K562 (cell line): ENCODE data around the gene EZH2. TPM values are rescaled to one million over a fixed set of nuclear protein-coding genes. Genes with fewer than 3 reads are reported as not detected.
A peak's percentile ranks its signal among the peaks of the same experiment; 100 is the strongest.

Experiments
- ATAC-seq: fragments of 200-7000 bp; cut with Tn5 transposase; 3 replicates; pipeline ENCODE4 v1.9.1; 2020; ENCODE audit warnings: moderate library complexity
- BruUV-seq: library from RNA; stranded (reverse); fragments of 400-500 nt; replicated peaks from 2 replicates; lab custom pipeline; 2021; lab: Mats Ljungman, UMichigan
- CTCF ChIA-PET: fragments of 300-600 bp; formaldehyde crosslinking; extraction: SDS; loops from one replicate; lab custom pipeline; 2021; ENCODE audit warnings: low intra/inter-chr PET ratio; lab: Yijun Ruan, JAX
- POLR2A ChIA-PET: fragments of 300-600, 350-650 bp; sonication (Branson Sonifier 250); formaldehyde crosslinking; extraction: SDS; loops from one replicate; lab custom pipeline; 2021; ENCODE audit warnings: antibody characterized with exemption, inconsistent platforms; lab: Yijun Ruan, JAX
- DNase-seq, 4 experiments: peaks; one replicate each; pipeline versions ENCODE4 v3.0.0 to v3.0.0-alpha.2; 2011 to 2018; ENCODE audit warnings: low spot score in 3 of 4, mixed read lengths in 3 of 4; ENCODE audit errors: extremely low read depth in 1 of 4
- FAIRE-seq: peaks from 2 replicates; lab custom pipeline; 2011; peaks lifted over from hg19 to GRCh38; lab: Jason Lieb, UNC
- H2AFZ ChIP-seq: 2 replicates; pipeline ENCODE4 v1.6.0; 2011; ENCODE audit warnings: low read depth, low read length, control low read depth, inconsistent platforms
- H3K27ac ChIP-seq: fragments of 200-600 bp; 3 replicates; pipeline ENCODE4 v1.8.0; 2011; ENCODE audit warnings: low read depth, mild to moderate bottlenecking, control low read depth, inconsistent platforms, low read length, moderate library complexity, mixed read lengths; ENCODE audit errors: extremely low read depth
- H3K27me3 ChIP-seq, 2 experiments: fragments of 300-600 bp in 1 of 2; 2 replicates in 1 of 2; 3 replicates in 1 of 2; pipeline versions ENCODE4 v1.6.0 to v1.8.0; 2011; ENCODE audit warnings: inconsistent platforms in 2 of 2, low read length in 2 of 2, mild to moderate bottlenecking in 1 of 2, mixed read lengths in 1 of 2, moderate library complexity in 1 of 2; ENCODE audit not compliant: control insufficient read depth in 2 of 2, insufficient read depth in 2 of 2
- H3K36me3 ChIP-seq: fragments of 300-600 bp; 3 replicates; pipeline ENCODE4 v1.8.0; 2011; ENCODE audit warnings: mild to moderate bottlenecking, low read length, inconsistent platforms; ENCODE audit not compliant: control insufficient read depth, insufficient read depth
- H3K4me1 ChIP-seq, 2 experiments: fragments of 200-600 bp in 1 of 2; replicated peaks in 1 of 2; 2 replicates in 1 of 2; 3 replicates in 1 of 2; pipeline versions ENCODE4 v1.5.1 to v1.8.0; 2011; ENCODE audit warnings: inconsistent platforms in 2 of 2, low read length in 2 of 2, mild to moderate bottlenecking in 1 of 2, mixed read lengths in 1 of 2, moderate library complexity in 1 of 2; ENCODE audit not compliant: control insufficient read depth in 2 of 2, insufficient read depth in 2 of 2
- H3K4me2 ChIP-seq: 2 replicates; pipeline ENCODE4 v1.6.1; 2011; ENCODE audit warnings: low read length, control low read depth, inconsistent platforms, mixed read lengths; ENCODE audit not compliant: insufficient read depth
- H3K4me3 ChIP-seq: fragments of 200-600 bp; sonication (generic), shearing (Covaris generic); 2 replicates; pipeline ENCODE4 v1.5.1; 2016; ENCODE audit warnings: control low read depth, inconsistent platforms
- H3K79me2 ChIP-seq: fragments of 200-600 bp; 3 replicates; pipeline ENCODE4 v1.8.0; 2011; ENCODE audit warnings: low read length, inconsistent platforms; ENCODE audit not compliant: control insufficient read depth, insufficient read depth
- H3K9ac ChIP-seq, 2 experiments: 2 replicates each; pipeline versions ENCODE4 v1.6.0 to v1.6.1; 2011; ENCODE audit warnings: low read depth in 2 of 2, low read length in 2 of 2, control low read depth in 1 of 2, inconsistent platforms in 1 of 2, mild to moderate bottlenecking in 1 of 2, mixed read lengths in 1 of 2; ENCODE audit not compliant: insufficient read depth in 1 of 2
- H3K9me1 ChIP-seq: one replicate; pipeline ENCODE4 v1.6.0; 2011; ENCODE audit warnings: inconsistent platforms, mild to moderate bottlenecking, low read length, moderate library complexity; ENCODE audit not compliant: control insufficient read depth, insufficient read depth
- H3K9me3 ChIP-seq: replicated peaks from 2 replicates; pipeline ENCODE4 v1.5.1; 2011; ENCODE audit warnings: low read depth, low read length, inconsistent platforms; ENCODE audit not compliant: control insufficient read depth, insufficient read depth
- H4K20me1 ChIP-seq: replicated peaks from 2 replicates; pipeline ENCODE4 v1.6.1; 2011; ENCODE audit warnings: low read length, inconsistent platforms, mixed read lengths; ENCODE audit not compliant: control insufficient read depth, insufficient read depth
- ATF3 ChIP-seq, 2 experiments: fragments of 450-650 bp in 1 of 2; sonication (generic) in 1 of 2; formaldehyde crosslinking in 1 of 2; IDR thresholded peaks in 1 of 2; conservative IDR thresholded peaks in 1 of 2; 2 replicates each; pipeline versions ENCODE4 v1.6.1 to v1.8.1; 2016 to 2023; ENCODE audit warnings: mild to moderate bottlenecking in 2 of 2, moderate library complexity in 2 of 2, inconsistent platforms in 1 of 2, missing genetic modification reagents in 1 of 2
- BACH1 ChIP-seq: fragments of 200-800 bp; sonication (Bioruptor generic); IDR thresholded peaks from 2 replicates; pipeline ENCODE4 v1.6.1; 2016; ENCODE audit warnings: missing genetic modification characterization, missing compliant biosample characterization
- CEBPB ChIP-seq: fragments of 450-650 bp; IDR thresholded peaks from 2 replicates; pipeline ENCODE4 v1.6.1; 2016; ENCODE audit warnings: missing genetic modification characterization, missing compliant biosample characterization
- CTBP1 ChIP-seq: fragments of 450-650 bp; IDR thresholded peaks from 2 replicates; pipeline ENCODE4 v1.6.1; 2016; ENCODE audit warnings: borderline replicate concordance
- HINFP ChIP-seq: fragments of 450-650 bp; conservative IDR thresholded peaks from 2 replicates; pipeline ENCODE4 v1.6.1; 2016; ENCODE audit warnings: missing genetic modification characterization, low read depth, mild to moderate bottlenecking, control low read depth, missing compliant biosample characterization
- KDM1A ChIP-seq, 2 experiments: fragments of 450-650 bp; IDR thresholded peaks; 2 replicates each; pipeline ENCODE4 v1.6.1; 2016; ENCODE audit warnings: mild to moderate bottlenecking in 2 of 2
- SNIP1 ChIP-seq: fragments of 450-650 bp; IDR thresholded peaks from 2 replicates; pipeline ENCODE4 v1.7.1; 2017; ENCODE audit warnings: low read depth, mild to moderate bottlenecking
- SPI1 ChIP-seq: IDR thresholded peaks from 2 replicates; pipeline ENCODE4 v1.6.1; 2011; ENCODE audit warnings: low read depth, low read length, control low read depth, borderline replicate concordance
- ZNF121 ChIP-seq: sonication (generic); formaldehyde crosslinking; conservative IDR thresholded peaks from 2 replicates; pipeline ENCODE4 v1.8.0; 2022; ENCODE audit warnings: missing genetic modification reagents
- ZNF707 ChIP-seq: fragments of 250-450 bp; sonication (Bioruptor Pico); conservative IDR thresholded peaks from 2 replicates; pipeline ENCODE4 v1.8.0; 2022; ENCODE audit warnings: inconsistent platforms, mild to moderate bottlenecking, moderate library complexity
- WGBS: fragments of 100-300 bp; shearing (Covaris generic); methylation state at CpG from one replicate; pipeline ENCODE4 v1.1.6; 2016; ENCODE audit warnings: low coverage, mixed read lengths; ENCODE audit not compliant: insufficient coverage; ENCODE audit errors: missing lambda C conversion rate; 5-methylcytosine and 5-hydroxymethylcytosine counted together
- in situ Hi-C: fragments of 300-500 bp; cut with MboI; formaldehyde crosslinking; loops from 4 replicates; pipeline ENCODE4 v1.15.0; 2018; ENCODE audit warnings: inconsistent platforms, mixed read lengths
- intact Hi-C: fragments of 100-400 bp; cut with micrococcal nuclease; formaldehyde crosslinking; loops from 2 replicates; pipeline ENCODE4 v1.14.2; 2022
- polyA plus RNA-seq, 8 experiments: library from polyadenylated mRNA; depleted of rRNA in 4 of 8; stranded (reverse) in 5 of 8; unstranded in 3 of 8; fragments of >200 nt; fragmentation: Nextera tagmentation in 2 of 8; fragmentation: Illumina TruSeq in 1 of 8; extraction: Ambion mirVana in 2 of 8; extraction: Trizol in 1 of 8; gene quantifications; 2 replicates each; pipeline versions ENCODE4 v1.2.1 to v1.2.3, GENCODE V29; 2011 to 2014; ENCODE audit warnings: inconsistent platforms in 1 of 8, missing spikeins in 1 of 8
- total RNA-seq, 7 experiments: library from RNA; depleted of rRNA in 6 of 7; stranded (reverse); fragments of >200 nt in 6 of 7; fragmentation: Illumina TruSeq in 2 of 7; extraction: Trizol in 2 of 7; gene quantifications; 2 replicates each; pipeline versions ENCODE4 v1.2.1 to v1.2.3, GENCODE V29; 2011 to 2021; ENCODE audit warnings: low replicate concordance in 1 of 7

The EZH2 gene
- total and polyA plus RNA-seq, 9 of the 15 experiments (the other 6 are each of a cell fraction or from before 2014, with no cell fraction given) = 48.7 to 175 (median 98.6) TPM

GRCh38 chr7:148858489-148858888 is 25.6 kb downstream of the EZH2 start (continued):
- TF ChIP-seq ATF3 (IDR thresholded peaks at IDR 0.05) = peak; percentile 38
- no peak for TF ChIP-seq ATF3 (CRISPR knock-in tag; conservative IDR thresholded peaks at IDR 0.05)
- TF ChIP-seq ZNF121 (CRISPR knock-in tag) = peak; percentile 62
- no peak for TF ChIP-seq HINFP (tag)
- TF ChIP-seq SPI1 = no peak
- no peak for TF ChIP-seq SNIP1
- TF ChIP-seq, all 486 proteins: peak for 5

GRCh38 chr7:148856891-148857290 is 27.2 kb downstream of the EZH2 start:
- POLR2A ChIA-PET = interaction anchor here (0.6 to 2.2 kb wide), 9 partner anchors 8 to 305 kb away, joined by 3 to 10 read pairs (median 4); no protein-coding TSS in a partner anchor
- TF ChIP-seq KDM1A (IDR thresholded peaks at IDR 0.05) = peak; percentile 75 to 85; a peak in 3 of 4 replicates
- TF ChIP-seq CTBP1 = peak; percentile 16; the same call in 1 of the 2 replicates
- peak; percentile 27; the same call in 1 of the 2 replicates for TF ChIP-seq CEBPB
- 0 out of 2 replicates have a peak, but pooled peaks have one; percentile 3 for TF ChIP-seq BACH1 (tag)
- no peak for TF ChIP-seq ZNF707 (CRISPR knock-in tag)

More at GRCh38 chr7:148856891-148857290, 27.2 kb downstream of the EZH2 start:
- Histone ChIP-seq H4K20me1 (peaks cover 40% of the 10 kb centered on the region), H3K4me1 (peaks cover 0 to 24% of the 10 kb centered on the region in 2 experiments; a peak in 4 of 5 replicates), H3K79me2 (peaks cover 95% of the 10 kb centered on the region), H3K4me3 (no peak overlapping the region), H3K9me3 (no peaks in the 10 kb centered on the region), H3K9me1 (peaks cover 5% of the 10 kb centered on the region), H3K27me3 (no peaks in the 10 kb centered on the region), H3K4me2 (no peak overlapping the region), H3K36me3 (peaks cover 5% of the 10 kb centered on the region), H3K27ac (no peak overlapping the region; the same call in 2 of the 3 replicates), H2AFZ (no peak overlapping the region), H3K9ac (no peak overlapping the region)
- ATAC-seq = peak; percentile 14
- intact Hi-C loops (loop anchor here (2.0 kb wide), 2 partner anchors 16 to 84 kb away; no protein-coding TSS in a partner anchor), in situ Hi-C loops (no loop called here)
- CTCF ChIA-PET = interaction anchor here (1.4 kb wide), 1 partner anchor 105 kb away, joined by 4 read pairs; no protein-coding TSS in a partner anchor
- no peak for FAIRE-seq
- BruUV-seq = no TSS peak
- WGBS = 26% methylated on average over 5 of the region's 5 CpGs
- DNase-seq = peak in 1 of 4 experiments; percentile 52
